Aorta (tissue), 5 donors: ENCODE results near the gene FHIT. TPM values are rescaled to one million over a fixed set of nuclear protein-coding genes. Genes with fewer than 3 reads are reported as not detected.

Source experiments
- ATAC-seq: fragments of 200-7000 bp; cut with Tn5 transposase; one replicate; pipeline ENCODE4 v1.9.1; 2022; ENCODE audit warnings: moderate library complexity; ENCODE audit not compliant: low FRiP score
- DNase-seq, 2 donors: peaks; one replicate each; pipeline ENCODE4 v3.0.0-alpha.2; 2020
- H3K27ac ChIP-seq, 2 donors: one replicate each; pipeline ENCODE4 v1.5.1; 2013; ENCODE audit warnings: low read length in 2 of 2, mild to moderate bottlenecking in 2 of 2, moderate library complexity in 2 of 2, control low read depth in 1 of 2, inconsistent platforms in 1 of 2, low read depth in 1 of 2
- H3K27me3 ChIP-seq, 2 donors: one replicate each; pipeline ENCODE4 v1.6.1; 2013; ENCODE audit warnings: control low read depth in 1 of 2, low read length in 1 of 2, mild to moderate bottlenecking in 1 of 2, moderate library complexity in 1 of 2; ENCODE audit not compliant: insufficient read depth in 2 of 2, control insufficient read depth in 1 of 2
- H3K36me3 ChIP-seq, 2 donors: one replicate each; pipeline ENCODE4 v1.6.1; 2013; ENCODE audit warnings: control low read depth in 1 of 2, low read length in 1 of 2, mild to moderate bottlenecking in 1 of 2; ENCODE audit not compliant: insufficient read depth in 2 of 2, control insufficient read depth in 1 of 2
- H3K4me1 ChIP-seq, 2 donors: one replicate each; pipeline ENCODE4 v1.6.1; 2013; ENCODE audit warnings: low read length in 2 of 2, control low read depth in 1 of 2, mild to moderate bottlenecking in 1 of 2, moderate library complexity in 1 of 2; ENCODE audit not compliant: insufficient read depth in 2 of 2, control insufficient read depth in 1 of 2
- H3K4me3 ChIP-seq, 2 donors: one replicate each; pipeline ENCODE4 v1.5.1; 2013; ENCODE audit warnings: low read length in 2 of 2, control low read depth in 1 of 2, mild to moderate bottlenecking in 1 of 2
- H3K9me3 ChIP-seq: one replicate; pipeline ENCODE4 v1.6.1; 2013; ENCODE audit warnings: mild to moderate bottlenecking, low read length; ENCODE audit not compliant: control insufficient read depth
- WGBS, 2 donors: extraction: QIAGEN DNeasy Blood & Tissue Kit; methylation state at CpG; one replicate each; pipeline ENCODE4 v1.1.7; 2013; 5-methylcytosine and 5-hydroxymethylcytosine counted together
- intact Hi-C, 2 donors: fragments of 100-400 bp; cut with DNase I; formaldehyde crosslinking; loops; one replicate each; pipeline versions ENCODE4 v1.14.2 to v1.15.0; 2022
- polyA plus RNA-seq, 2 donors: library from polyadenylated mRNA; stranded (reverse); fragments of 200-250 nt; gene quantifications; one replicate each; pipeline ENCODE4 v1.2.3, GENCODE V29; 2013
- total RNA-seq, 2 donors: library from RNA; stranded (reverse); fragmentation: NEBNext Ultra II Directional; extraction: Animal tissue kit (Norgen Biotek cat#: 25700); gene quantifications; one replicate each; pipeline ENCODE4 v1.2.1, GENCODE V29; 2021
- donor health status: healthy with polysubstance abuse.
- donor health status: Bipolar disorder and iron deficiency.
- donor health status: DM: no; HTN: no; CAD: no.
- donor health status: DM: no; HTN: no; CAD: no.
- donor health status: DM: yes; HTN: yes; CAD: no.

FHIT gene
- total and polyA plus RNA-seq, 4 donors = 1.1 to 9.2 (median 3.0) TPM

- no peak overlapping the region for H3K27ac ChIP-seq
- WGBS, 2 donors = 54 to 57% methylated on average over 3 of the region's 3 CpGs
- H3K4me3 ChIP-seq = no peak overlapping the region
- H3K4me1 ChIP-seq = peaks cover 0 to 1% of the 10 kb centered on the region in 2 donors
- H3K9me3 ChIP-seq = no peaks in the 10 kb centered on the region
- DNase-seq = no peak
- H3K36me3 ChIP-seq = no peaks in the 10 kb centered on the region
- no peaks in the 10 kb centered on the region for H3K27me3 ChIP-seq
- intact Hi-C loops = loop anchor here in 1 of 2 donors (2.0 kb wide), 1 partner anchor 51 kb away; no protein-coding TSS in a partner anchor
- no peak for ATAC-seq
These were observed 1225.9 kb downstream of the FHIT start for GRCh38 chr3:60025096-60026050.

DNA sequence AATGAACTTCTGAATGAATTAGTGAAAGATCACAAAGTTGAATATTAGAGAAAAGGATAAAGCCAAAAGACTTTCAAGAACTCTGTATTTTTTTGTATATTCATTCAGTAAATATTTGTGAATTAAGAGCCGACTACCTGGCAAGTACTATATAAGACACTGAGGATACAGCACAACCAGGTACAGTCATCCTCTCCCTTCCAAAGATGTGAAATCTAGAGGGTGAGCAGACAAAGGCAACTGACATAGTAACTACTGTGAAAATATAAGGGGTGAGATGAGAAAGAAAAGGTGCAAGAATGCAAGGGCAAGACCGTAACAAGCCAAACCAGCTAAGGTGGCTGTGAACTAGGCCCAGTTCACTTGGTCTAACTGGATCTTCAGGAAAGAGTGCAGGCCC, 1226.9 kb downstream of the FHIT start:
- ATAC-seq = no peak

GRCh38 chr3:60023189-60023588, 1228.1 kb downstream of the FHIT start:
- Histone ChIP-seq H3K4me1 (peaks cover 0 to 1% of the 10 kb centered on the region in 2 donors), H3K36me3 (no peaks in the 10 kb centered on the region), H3K27ac (no peak overlapping the region), H3K9me3 (no peaks in the 10 kb centered on the region), H3K27me3 (no peaks in the 10 kb centered on the region), H3K4me3 (no peak overlapping the region)
- DNase-seq (no peak), ATAC-seq (no peak)
- intact Hi-C loops = no loop called here

More for the DNA sequence above, 1226.9 kb downstream of the FHIT start:
- intact Hi-C loops = loop anchor here in 1 of 2 donors (2.0 kb wide), 1 partner anchor 52 kb away; no protein-coding TSS in a partner anchor
- H3K4me1 ChIP-seq = peaks cover 0 to 1% of the 10 kb centered on the region in 2 donors
- no peak for DNase-seq
- H3K36me3 ChIP-seq = no peaks in the 10 kb centered on the region
- H3K27ac ChIP-seq = no peak overlapping the region
- WGBS, 2 donors = 93 to 98% methylated on average over 2 of the region's 2 CpGs
- no peak overlapping the region for H3K4me3 ChIP-seq
- H3K27me3 ChIP-seq = no peaks in the 10 kb centered on the region
- H3K9me3 ChIP-seq = no peaks in the 10 kb centered on the region

DNA sequence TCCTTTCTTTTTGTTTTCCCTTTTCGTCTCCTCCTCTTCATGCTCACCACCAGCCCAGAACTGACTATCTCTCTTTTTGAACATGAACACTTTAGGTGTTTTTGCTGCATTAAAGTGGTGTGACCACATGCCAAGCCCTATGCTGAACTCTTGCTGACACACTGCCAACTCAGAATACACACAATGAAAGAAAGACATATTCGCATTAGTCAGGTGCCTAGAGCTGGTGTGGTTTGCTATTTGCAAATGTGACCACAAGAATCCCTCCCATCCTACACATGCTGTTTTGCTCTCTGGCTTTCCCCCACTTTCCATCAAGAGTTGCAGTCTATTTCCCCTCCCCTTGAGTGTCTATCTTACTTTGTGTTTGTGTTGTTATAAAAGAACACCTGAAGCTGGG, 1233.6 kb downstream of the FHIT start:
- H3K27me3 ChIP-seq = no peaks in the 10 kb centered on the region
- H3K27ac ChIP-seq = no peak overlapping the region
- intact Hi-C loops = no loop called here
- H3K4me3 ChIP-seq = no peak overlapping the region
- ATAC-seq (no peak), DNase-seq (no peak)
- H3K9me3 ChIP-seq = peaks cover 2% of the 10 kb centered on the region
- no peaks in the 10 kb centered on the region for H3K36me3 ChIP-seq
- WGBS, 2 donors = 93 to 94% methylated on average over 2 of the region's 2 CpGs
- H3K4me1 ChIP-seq = no peaks in the 10 kb centered on the region

DNA sequence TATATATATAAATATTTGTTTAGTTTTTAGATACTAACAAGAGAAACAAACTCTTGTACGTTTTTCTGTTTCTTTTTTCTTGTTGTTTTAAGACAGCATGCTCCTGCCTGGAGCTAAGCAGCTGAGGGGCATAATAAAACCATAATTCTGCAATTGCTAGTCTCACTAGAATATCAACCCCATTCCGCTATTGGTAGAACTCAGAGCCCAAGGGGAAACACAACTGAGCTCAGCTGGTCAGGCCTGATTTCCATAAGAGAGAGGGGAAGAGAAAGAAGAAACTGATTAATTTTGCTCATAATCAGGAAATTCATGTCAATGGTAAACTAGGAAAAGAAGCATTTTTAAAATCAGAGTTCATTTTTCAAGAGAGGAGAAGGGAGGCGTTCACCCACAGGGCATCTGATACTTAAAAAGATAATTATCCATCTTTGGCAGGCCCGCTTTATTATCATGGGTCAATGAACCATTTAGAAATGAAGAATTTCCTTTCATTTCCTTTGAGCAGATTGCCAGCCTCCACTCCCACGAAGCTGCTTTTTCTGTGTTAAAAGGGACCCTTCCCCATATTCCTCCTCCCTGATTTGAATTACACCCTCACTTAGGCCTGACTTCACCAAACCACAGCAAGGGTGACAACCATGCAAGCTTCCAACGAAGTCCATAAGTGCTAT, 1236.1 kb downstream of the FHIT start:
- Histone ChIP-seq H3K27me3 (no peaks in the 10 kb centered on the region), H3K4me3 (no peak overlapping the region), H3K36me3 (no peaks in the 10 kb centered on the region), H3K27ac (no peak overlapping the region), H3K9me3 (peaks cover 2% of the 10 kb centered on the region), H3K4me1 (no peaks in the 10 kb centered on the region)
- intact Hi-C loops = no loop called here
- ATAC-seq (no peak), DNase-seq (no peak)
- WGBS, 2 donors = 87 to 90% methylated on average over 6 of the region's 6 CpGs

DNA sequence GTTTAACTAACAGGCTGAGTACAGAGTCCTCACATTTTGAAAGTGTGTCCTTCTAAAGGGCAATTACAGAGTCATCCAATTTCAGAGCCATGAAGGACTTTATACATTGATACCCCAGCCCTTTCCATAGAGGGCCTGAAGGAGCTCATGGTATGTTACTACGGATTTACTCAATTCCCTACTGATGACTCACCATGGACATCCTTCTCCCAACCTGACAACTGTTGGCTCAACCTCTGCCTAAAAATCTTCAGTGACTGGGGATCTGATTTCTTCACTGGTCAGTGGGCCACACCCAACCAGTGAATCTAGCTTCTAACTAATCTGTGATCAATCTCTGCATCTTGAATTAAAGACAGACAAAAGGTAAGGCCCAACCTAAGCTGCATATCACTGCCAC, 1238.0 kb downstream of the FHIT start:
- Histone ChIP-seq H3K36me3 (no peaks in the 10 kb centered on the region), H3K4me3 (no peak overlapping the region), H3K4me1 (no peaks in the 10 kb centered on the region), H3K9me3 (peaks cover 2% of the 10 kb centered on the region), H3K27me3 (no peaks in the 10 kb centered on the region), H3K27ac (no peak overlapping the region)
- DNase-seq (no peak), ATAC-seq (no peak)
- WGBS, 2 donors = 88 to 91% methylated on average over 1 of the region's 1 CpG
- intact Hi-C loops = no loop called here

DNA sequence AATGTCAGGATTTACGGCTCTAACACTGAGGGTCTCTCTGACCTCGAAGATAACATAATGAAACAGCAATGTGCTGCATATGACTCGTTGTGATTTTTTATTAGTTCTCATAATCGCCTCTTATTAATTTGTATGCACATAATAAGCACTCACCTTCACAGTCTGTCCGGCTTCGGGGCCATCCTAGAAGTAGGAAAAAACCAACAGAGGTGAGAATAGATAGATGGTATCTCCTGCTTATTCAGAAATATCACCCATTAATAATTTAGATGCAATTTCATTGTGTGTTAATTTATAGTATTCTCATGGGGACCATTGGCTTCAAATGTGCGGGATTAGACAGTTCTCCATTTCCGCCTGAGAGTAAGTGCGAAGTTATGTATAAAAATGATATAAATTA, 1240.0 kb downstream of the FHIT start:
- intact Hi-C loops = no loop called here
- Histone ChIP-seq H3K36me3 (no peaks in the 10 kb centered on the region), H3K4me1 (no peaks in the 10 kb centered on the region), H3K27me3 (no peaks in the 10 kb centered on the region), H3K9me3 (no peaks in the 10 kb centered on the region), H3K4me3 (no peak overlapping the region), H3K27ac (no peak overlapping the region)
- 80 to 86% methylated on average over 9 of the region's 9 CpGs for WGBS, 2 donors
- no peak for DNase-seq
- no peak for ATAC-seq

DNA sequence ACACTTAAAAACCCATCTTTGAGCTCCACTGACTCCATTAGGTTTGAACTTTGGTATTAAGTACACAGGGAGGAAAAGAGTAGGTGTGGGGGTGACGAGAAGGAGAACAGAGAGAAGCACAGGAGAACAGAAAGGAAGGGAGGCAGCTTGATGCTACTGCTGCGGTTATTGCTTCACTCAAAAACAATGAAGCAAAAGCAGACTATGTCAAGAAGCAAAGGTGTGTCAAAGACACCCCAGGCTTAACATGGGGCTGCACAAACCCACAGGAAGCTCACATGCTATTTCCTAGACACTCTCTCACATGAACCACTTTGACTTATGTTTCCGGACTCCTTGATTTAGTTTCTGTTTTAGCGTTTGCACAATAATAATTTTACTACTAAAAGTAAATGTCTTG, 1240.5 kb downstream of the FHIT start:
- 64 to 67% methylated on average over 4 of the region's 4 CpGs for WGBS, 2 donors
- no peak overlapping the region for H3K27ac ChIP-seq
- H3K36me3 ChIP-seq = no peaks in the 10 kb centered on the region
- DNase-seq (no peak), ATAC-seq (no peak)
- no peaks in the 10 kb centered on the region for H3K4me1 ChIP-seq
- intact Hi-C loops = no loop called here
- H3K9me3 ChIP-seq = no peaks in the 10 kb centered on the region
- H3K4me3 ChIP-seq = no peak overlapping the region
- H3K27me3 ChIP-seq = no peaks in the 10 kb centered on the region
